Mucosa of descending colon (tissue), 3 donors: ENCODE measurements around the gene ATP5MG. TPM values are rescaled to one million over a fixed set of nuclear protein-coding genes. Genes with fewer than 3 reads are reported as not detected.

ENCODE experiments used
- ATAC-seq: fragments of 200-7000 bp; cut with Tn5 transposase; one replicate; pipeline ENCODE4 v1.9.1; 2020; ENCODE audit warnings: mild to moderate bottlenecking, moderate library complexity
- DNase-seq, 3 donors: peaks; one replicate each; pipeline ENCODE4 v3.0.0-alpha.2; 2020
- H3K36me3 ChIP-seq: fragments of 200-600 bp; one replicate; pipeline ENCODE4 v1.8.0; 2021; ENCODE audit warnings: low read depth, mild to moderate bottlenecking
- H3K4me1 ChIP-seq: fragments of 200-600 bp; one replicate; pipeline ENCODE4 v1.8.0; 2021; ENCODE audit warnings: low read depth, mild to moderate bottlenecking
- H3K4me3 ChIP-seq: fragments of 200-600 bp; one replicate; pipeline ENCODE4 v1.8.0; 2021; ENCODE audit warnings: mild to moderate bottlenecking
- H3K9me3 ChIP-seq: fragments of 200-600 bp; one replicate; pipeline ENCODE4 v1.8.0; 2021; ENCODE audit warnings: mild to moderate bottlenecking
- intact Hi-C, 2 donors: fragments of 100-400 bp; cut with DNase I in 1 of 2; cut with micrococcal nuclease in 1 of 2; formaldehyde crosslinking; loops; one replicate each; pipeline versions ENCODE4 v1.11.0 to v1.11.1; 2022; cut with DNase I, micrococcal nuclease
- total RNA-seq, 3 donors: library from RNA; stranded (reverse); fragmentation: NEBNext Ultra II Directional in 2 of 3; extraction: Animal tissue kit (Norgen Biotek cat#: 25700) in 2 of 3; gene quantifications; one replicate each; pipeline versions ENCODE4 v1.2.1 to v1.2.4, GENCODE V29; 2021 to 2023
- TF ChIP-seq, protein P1 (sequence below): fragments of 200-600 bp; IDR thresholded peaks from one replicate; pipeline ENCODE4 v1.8.0; 2022; ENCODE audit warnings: antibody characterized with exemption, mild to moderate bottlenecking
- donor health status: DM: no; HTN: no; CAD: no; lungs with moderate emphysema.
- donor health status: DM: no; HTN: no; CAD: no.
- donor health status: DM: no; HTN: yes; CAD: no.

ATP5MG gene
- total RNA-seq, 3 donors from 2014 or later = 224 to 287 (median 262) TPM

DNA sequence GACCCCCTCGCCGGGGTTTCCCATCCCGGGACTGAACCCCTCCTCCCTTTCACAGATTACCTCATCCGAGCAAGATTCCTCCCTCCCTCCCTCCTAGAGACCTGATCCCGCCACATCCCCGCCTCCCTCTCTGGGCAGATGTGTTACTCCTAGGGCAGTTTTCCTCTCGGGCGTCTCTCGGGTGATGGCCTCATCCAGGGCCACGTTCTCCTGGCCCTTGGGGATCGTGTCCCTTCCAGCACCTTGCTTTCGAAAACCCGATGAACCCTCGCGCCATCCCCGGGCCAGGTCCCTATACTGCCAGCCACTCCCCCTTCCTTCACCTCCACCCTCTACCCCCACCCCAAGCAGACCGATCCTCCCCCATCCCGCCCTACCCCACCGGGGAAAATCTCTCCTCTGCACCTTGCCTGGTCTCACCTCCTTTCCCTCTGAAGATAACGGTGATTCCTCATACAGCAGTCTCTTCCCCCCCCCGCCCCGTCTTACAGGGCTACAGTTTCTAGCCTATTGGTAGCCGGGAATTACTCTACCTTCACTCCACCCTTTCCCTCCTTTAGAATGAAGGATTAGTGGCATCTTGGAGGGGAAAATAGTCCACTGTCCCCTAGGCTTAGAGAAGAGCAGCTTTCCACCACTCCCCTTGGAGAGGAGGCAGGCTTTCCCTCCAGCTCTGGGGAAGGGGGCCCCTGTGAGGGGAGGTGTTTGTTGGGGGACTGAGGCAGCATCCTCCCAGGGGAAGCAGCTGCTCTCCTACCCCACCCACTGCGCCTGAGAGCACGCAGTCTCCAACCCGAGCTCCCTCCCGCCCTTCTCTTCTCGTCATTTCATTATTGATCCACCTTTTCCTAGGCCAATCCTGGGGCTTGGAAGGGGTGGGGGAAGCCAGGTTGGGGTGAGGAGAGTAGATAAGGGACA, 36.1 kb downstream of the ATP5MG start:
- H3K36me3 ChIP-seq = no peaks in the 10 kb centered on the region
- DNase-seq (peak; percentile 61 to 74 (median 67)), ATAC-seq (peak; percentile 2)
- intact Hi-C loops = no loop called here
- TF ChIP-seq, protein P1, sequence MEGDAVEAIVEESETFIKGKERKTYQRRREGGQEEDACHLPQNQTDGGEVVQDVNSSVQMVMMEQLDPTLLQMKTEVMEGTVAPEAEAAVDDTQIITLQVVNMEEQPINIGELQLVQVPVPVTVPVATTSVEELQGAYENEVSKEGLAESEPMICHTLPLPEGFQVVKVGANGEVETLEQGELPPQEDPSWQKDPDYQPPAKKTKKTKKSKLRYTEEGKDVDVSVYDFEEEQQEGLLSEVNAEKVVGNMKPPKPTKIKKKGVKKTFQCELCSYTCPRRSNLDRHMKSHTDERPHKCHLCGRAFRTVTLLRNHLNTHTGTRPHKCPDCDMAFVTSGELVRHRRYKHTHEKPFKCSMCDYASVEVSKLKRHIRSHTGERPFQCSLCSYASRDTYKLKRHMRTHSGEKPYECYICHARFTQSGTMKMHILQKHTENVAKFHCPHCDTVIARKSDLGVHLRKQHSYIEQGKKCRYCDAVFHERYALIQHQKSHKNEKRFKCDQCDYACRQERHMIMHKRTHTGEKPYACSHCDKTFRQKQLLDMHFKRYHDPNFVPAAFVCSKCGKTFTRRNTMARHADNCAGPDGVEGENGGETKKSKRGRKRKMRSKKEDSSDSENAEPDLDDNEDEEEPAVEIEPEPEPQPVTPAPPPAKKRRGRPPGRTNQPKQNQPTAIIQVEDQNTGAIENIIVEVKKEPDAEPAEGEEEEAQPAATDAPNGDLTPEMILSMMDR = no peak
- H3K4me1 ChIP-seq = peaks cover 17% of the 10 kb centered on the region
- peak overlapping the region; percentile 92 for H3K4me3 ChIP-seq
- H3K9me3 ChIP-seq = no peaks in the 10 kb centered on the region

DNA sequence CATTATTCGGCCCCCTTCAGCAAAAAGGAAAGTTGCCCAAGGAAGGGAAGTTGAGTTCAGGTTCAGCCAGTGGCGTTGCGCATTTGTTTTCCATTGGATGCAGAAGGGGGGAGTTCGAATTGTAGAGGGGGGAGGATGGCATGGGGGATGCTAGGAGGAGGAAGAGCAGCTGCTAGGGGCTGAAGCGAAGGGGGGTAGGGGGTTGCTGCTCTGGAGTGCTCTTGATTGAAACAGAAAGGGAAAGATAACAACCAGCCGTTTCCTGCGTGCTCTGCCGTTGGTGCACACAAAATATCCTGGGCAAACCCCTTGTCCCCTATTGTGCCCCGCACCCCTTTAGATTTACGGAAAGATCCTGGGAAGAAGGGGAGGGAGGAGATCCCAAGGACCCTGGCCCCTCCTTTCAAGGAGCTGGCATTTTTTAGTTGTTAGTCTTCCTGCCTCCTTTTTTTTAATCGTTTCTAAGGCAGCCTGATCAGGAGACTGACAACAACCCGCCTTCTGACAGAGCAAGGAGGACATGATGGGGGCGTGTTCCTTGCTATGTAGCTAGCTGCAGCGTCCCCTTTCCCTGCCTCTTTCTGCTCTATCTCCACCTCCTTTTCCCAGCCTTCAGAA, 37.0 kb downstream of the ATP5MG start:
- peak in 1 of 3 donors; percentile 67 for DNase-seq
- no peak overlapping the region for H3K4me3 ChIP-seq
- H3K36me3 ChIP-seq = no peaks in the 10 kb centered on the region
- peaks cover 25% of the 10 kb centered on the region for H3K4me1 ChIP-seq
- H3K9me3 ChIP-seq = no peaks in the 10 kb centered on the region
- TF ChIP-seq, protein P1 = no peak
- ATAC-seq = peak; percentile 13
- intact Hi-C loops = no loop called here

DNA sequence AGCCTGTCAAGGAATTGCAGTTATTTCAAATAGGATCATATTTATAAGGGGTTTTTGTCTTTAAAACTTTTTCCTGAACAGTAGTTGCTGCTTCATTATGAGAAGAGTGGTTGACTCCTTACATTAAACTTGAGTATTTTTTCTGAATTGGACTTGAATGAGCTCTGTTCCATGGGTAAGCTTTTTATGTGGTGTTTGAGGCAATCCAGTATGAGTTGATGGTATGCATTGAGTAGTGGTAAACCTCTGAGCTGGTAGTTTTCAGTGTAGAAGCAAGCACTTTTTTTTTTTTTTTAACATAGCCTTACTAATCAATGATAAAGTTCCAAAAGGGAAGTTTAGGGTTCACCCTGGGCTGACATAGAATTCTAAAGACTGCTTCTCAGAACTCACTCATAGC, 38.2 kb downstream of the ATP5MG start:
- H3K4me1 ChIP-seq = peaks cover 34% of the 10 kb centered on the region
- TF ChIP-seq, protein P1 = no peak

DNA sequence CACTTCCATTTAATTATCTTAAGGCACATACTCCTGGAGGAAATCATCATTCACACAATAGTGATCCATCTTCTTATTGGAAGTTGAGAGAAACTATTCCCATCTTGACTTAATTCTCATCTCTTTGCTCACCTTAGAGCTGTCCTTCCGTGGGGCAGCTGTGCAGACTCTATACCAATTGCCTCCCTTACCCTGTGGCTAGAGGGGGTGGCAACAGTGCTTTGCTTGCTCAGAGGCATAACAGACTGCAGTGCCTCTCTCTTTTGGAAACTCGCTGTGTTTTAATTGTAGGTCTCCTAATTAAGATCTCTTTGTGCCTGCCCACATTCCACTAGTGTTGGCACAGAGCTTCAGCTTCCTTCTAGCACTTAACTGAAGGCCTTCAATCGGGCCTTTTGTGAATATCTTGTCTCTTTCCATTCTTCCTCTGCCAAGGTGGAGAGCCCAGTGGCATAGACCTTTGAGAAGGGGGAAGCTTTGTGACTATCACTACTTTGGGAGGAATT, 40.4 kb downstream of the ATP5MG start:
- peaks cover 31% of the 10 kb centered on the region for H3K4me1 ChIP-seq
- DNase-seq (no peak), ATAC-seq (no peak)
- no peaks in the 10 kb centered on the region for H3K9me3 ChIP-seq
- no peak overlapping the region for H3K4me3 ChIP-seq
- intact Hi-C loops = no loop called here
- no peaks in the 10 kb centered on the region for H3K36me3 ChIP-seq
- TF ChIP-seq, protein P1 = no peak

More for the DNA sequence above, 38.2 kb downstream of the ATP5MG start:
- H3K36me3 ChIP-seq = no peaks in the 10 kb centered on the region
- H3K4me3 ChIP-seq = no peak overlapping the region
- intact Hi-C loops = no loop called here
- H3K9me3 ChIP-seq = no peaks in the 10 kb centered on the region
- no peak for ATAC-seq
- no peak for DNase-seq

DNA sequence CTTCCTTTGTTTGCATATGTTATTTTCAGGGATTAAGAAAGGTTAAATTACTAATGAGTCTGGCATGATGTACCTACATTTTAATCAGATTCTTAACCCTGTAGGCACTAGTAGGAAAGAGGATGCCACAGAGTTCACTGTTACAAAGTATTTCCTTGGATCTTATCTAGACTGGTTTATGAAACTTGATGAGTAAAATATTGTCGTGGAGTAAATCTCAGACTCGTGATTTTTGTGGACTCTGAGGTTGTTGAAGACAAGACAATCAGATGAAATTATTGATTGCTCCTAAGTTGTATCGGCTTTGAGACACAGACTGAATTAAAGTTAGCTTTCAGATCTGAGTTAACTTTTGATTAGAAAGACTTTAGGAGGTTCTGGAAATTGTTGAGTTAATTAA, 40.9 kb downstream of the ATP5MG start:
- Histone ChIP-seq H3K36me3 (no peaks in the 10 kb centered on the region), H3K4me3 (no peak overlapping the region), H3K9me3 (no peaks in the 10 kb centered on the region), H3K4me1 (peaks cover 31% of the 10 kb centered on the region)
- intact Hi-C loops = no loop called here
- DNase-seq (no peak), ATAC-seq (no peak)
- TF ChIP-seq, protein P1 = no peak
